Measurements from ENCODE around the gene GSDMA.

The GSDMA gene

GRCh38 chr17:40022497-40022896 lies 59.7 kb downstream of the GSDMA start:
- peak; percentile 3 for DNase-seq (ENCODE audit: low spot score)

GRCh38 chr17:40022961-40023541 lies 60.2 kb downstream of the GSDMA start:
- DNase-seq (ENCODE audit: low spot score) = peak; percentile 2

- peak; percentile 9 for DNase-seq (ENCODE audit: low spot score)
These were observed 60.9 kb downstream of the GSDMA start for GRCh38 chr17:40023590-40024292.

GRCh38 chr17:40024901-40025300 lies 62.1 kb downstream of the GSDMA start:
- DNase-seq (ENCODE audit: low spot score) = no peak

GRCh38 chr17:40025559-40025958 lies 62.8 kb downstream of the GSDMA start:
- DNase-seq (ENCODE audit: low spot score) = no peak

GRCh38 chr17:40025991-40026815 lies 63.4 kb downstream of the GSDMA start:
- peak; percentile 1 for DNase-seq (ENCODE audit: low spot score)

GRCh38 chr17:40026816-40027613 lies 64.2 kb downstream of the GSDMA start:
- DNase-seq (ENCODE audit: low spot score) = peak; percentile 92
